HG03342 (cell line): Measurements from ENCODE around the gene FGF3.
"Not testable (repeated sequence)": the region's sequence is repeated elsewhere in the genome, so short reads cannot be mapped to it uniquely, and the experiment has no call there.

Source experiments
- ATAC-seq: cut with Tn5 transposase; IDR thresholded peaks from one replicate; pipeline ENCODE4 v1.9.1; 2021; ENCODE audit warnings: mild to moderate bottlenecking, moderate library complexity; ENCODE audit not compliant: unreplicated experiment

Gene FGF3

GRCh38 chr11:69773626-69774353 lies 45.4 kb downstream of the FGF3 start:
- ATAC-seq, result no peak

- ATAC-seq, result no peak
These were observed 47.8 kb downstream of the FGF3 start for GRCh38 chr11:69771466-69771865.

GRCh38 chr11:69770540-69770939 lies 48.7 kb downstream of the FGF3 start:
- no peak for ATAC-seq

GRCh38 chr11:69765498-69765995 lies 53.7 kb downstream of the FGF3 start:
- no peak for ATAC-seq

- ATAC-seq, result not testable (repeated sequence)
These were observed 54.3 kb downstream of the FGF3 start for GRCh38 chr11:69764918-69765317.

- ATAC-seq, result no peak
These were observed 58.9 kb downstream of the FGF3 start for GRCh38 chr11:69760319-69760718.
